Eye (tissue), 1 donor: ENCODE measurements around the gene LSM12.
"Not testable (repeated sequence)": the region's sequence is repeated elsewhere in the genome, so short reads cannot be mapped to it uniquely, and the experiment has no call there.

Experiments used
- DNase-seq: peaks from one replicate; pipeline ENCODE4 v3.0.0-alpha.2; 2015

The LSM12 gene

GRCh38 chr17:44066204-44066930 lies at the start of gene LSM12:
LSM12 (minus strand) TSS chr17:44066671; CDS start chr17:44066587, 84 bp downstream.
- peak; percentile 96 for DNase-seq

DNA sequence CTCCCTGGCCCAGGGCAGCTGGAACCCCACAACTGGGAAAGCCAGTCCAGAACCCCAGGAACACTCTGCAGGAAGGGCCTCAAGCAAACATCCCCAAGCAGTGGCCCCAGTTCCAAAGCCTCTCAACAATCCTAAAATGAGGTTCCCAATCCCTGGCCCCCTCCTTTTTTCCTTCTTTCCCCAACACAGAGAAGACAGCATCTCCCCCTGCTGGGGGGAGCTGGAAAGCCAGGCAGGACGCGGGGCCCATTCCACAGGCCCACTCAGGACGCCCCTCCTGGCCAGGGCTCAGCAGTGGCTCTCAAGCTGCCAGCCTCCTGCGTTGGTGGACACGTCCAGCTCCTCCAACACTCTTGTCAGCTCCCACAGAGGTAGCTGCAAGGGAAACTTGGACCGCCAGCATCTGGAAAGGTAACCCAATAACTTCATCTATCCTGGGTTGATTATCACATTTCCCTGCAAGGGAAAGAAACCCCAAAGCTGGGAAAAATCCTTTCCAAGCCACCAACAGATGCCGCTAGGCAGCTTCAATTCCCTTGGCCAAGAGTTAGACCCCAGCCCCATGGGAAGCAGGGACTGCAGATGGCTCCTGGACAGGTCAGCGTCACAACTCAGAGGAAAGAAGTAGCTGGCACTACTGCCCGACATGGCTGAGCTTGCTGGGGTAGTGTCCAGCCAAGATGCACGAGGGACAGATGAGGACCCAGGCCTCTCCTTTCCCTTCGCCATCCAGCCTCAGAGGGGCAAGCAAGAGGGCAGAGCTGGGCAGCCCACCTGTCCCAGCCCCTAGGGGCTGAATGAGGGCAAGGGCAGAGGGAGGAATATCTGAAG lies 49.3 kb upstream of the LSM12 start:
- peak; percentile 52 for DNase-seq

GRCh38 chr17:44113868-44114840 lies 47.7 kb upstream of the LSM12 start:
- no peak for DNase-seq

DNA sequence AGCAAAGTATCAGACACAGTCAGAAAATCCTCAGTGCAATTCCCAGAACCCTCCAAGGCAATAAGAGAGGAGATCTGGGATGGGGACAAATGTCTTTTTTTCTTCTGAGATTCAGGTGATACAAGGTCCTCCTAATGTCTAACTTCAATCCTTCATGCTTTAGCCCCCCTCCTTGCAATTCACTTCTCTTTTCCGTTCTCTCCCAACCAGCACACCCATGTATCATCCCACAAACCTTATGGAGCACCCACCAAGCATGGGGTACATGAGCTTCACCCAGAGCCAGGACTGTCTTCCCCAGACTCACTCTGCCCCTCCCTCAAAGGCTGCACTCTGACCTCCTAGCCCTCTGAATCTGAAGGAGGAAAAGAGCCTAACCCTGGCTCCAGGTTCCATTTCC lies 46.9 kb upstream of the LSM12 start:
- no peak for DNase-seq

GRCh38 chr17:44112284-44113280 lies 46.1 kb upstream of the LSM12 start:
- DNase-seq: no peak

DNA sequence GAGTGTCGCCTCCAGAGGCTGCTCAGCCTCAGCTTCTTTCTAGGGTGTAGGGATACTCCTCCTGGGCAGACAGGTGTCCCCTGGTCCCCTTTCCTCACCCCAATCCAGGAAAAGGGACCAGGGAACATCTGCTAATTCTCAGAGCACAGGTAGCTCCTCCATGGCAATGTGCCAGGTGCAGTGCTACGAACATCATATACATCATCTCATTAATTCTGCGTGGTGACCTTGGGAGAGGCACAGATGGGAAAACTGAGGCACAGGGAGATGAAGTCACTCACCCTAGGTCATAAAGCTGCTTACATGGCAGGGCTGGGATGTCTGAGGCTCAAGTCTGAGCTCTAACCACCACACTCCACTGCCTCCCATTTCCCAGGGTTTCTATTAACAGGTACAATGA lies 45.3 kb upstream of the LSM12 start:
- DNase-seq: no peak

DNA sequence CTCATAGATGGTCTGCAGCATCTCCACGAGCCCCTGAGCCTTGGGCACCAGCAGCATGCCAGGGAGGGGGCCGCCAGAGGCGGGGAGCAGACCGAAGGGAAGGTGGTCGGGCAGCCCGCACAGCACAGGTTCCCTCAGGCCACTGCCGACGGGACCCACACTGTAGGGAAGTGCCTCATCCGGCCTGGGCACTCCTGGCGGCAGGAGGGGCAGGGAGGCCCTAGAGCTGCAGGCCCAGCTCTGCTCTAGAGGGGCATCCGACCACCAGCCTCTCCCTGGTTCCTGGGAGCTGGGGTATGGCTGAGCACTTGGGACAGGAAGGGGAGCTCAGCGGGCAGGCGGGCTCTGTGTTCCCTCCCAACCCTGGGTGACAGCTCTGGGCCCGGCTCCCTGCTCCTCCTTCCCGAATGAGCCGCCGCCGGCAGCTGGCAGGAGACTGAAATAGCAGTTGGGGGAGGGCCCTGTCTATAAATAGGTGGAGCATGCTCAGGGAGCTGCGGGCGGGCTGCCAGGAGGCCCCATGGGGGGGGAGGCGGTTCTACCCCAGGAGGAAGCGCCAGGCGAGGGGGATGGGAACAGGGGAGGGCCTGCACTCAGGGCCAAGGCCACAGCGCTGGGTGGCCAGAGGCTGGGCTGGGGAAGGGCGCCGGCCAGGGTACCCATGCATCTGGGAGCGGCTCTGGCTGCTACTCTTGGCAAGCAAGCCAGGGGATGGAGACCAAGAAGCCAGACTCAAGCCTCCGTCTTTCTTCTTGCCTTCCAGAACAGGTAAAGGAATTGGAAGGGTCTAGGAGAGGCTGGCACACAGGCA lies 44.6 kb upstream of the LSM12 start:
- peak; percentile 94 for DNase-seq

DNA sequence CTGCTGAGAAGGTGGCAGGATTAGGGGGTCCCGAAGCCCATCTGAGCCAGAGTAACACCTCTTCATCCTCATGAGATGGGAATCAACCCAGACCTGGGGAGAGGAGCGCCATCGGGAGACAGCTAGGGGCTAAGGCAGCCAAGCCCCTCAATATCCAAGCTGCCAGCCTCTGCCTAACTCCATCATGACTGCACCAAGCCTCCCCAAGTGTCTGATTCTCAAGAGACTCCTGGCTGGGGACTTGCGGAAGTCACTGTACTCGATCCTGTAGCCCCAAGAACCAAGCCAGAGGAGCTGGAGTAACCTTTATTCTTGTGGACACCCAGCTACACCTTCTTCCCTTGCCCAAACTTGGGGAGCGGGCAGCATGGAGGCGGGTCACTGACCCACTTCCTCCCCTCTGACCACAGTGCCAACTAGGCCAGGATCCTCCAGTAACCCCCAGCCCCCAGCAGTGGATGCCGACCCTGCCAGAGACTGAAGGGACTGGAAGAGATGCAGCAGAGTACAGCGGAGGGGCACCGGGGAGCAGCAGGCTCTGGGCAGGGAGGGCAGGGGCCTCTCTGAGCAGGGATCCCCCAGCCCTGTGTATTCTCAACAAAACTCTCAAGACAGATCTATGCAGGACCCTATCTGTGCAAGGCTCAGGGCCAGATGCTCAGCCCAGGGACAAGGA lies 43.7 kb upstream of the LSM12 start:
- no peak for DNase-seq

DNA sequence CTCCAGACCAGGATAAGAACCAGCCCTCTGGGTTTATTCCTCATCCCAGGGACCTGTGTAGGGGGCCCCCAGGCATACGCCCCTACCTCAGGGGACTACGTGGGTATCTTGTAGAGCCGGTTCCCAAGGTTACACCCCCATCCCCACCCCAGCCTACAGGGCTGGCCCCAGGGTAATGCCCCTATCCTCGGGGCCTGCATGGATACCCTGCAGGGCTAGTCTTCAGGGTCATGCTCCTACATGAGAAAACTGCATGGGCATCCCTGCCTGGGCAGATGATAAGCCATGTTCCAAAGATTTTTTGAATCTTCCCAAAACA lies 42.8 kb upstream of the LSM12 start:
- DNase-seq: no peak

GRCh38 chr17:44108440-44109311 lies 42.2 kb upstream of the LSM12 start:
- peak; percentile 35 for DNase-seq

DNA sequence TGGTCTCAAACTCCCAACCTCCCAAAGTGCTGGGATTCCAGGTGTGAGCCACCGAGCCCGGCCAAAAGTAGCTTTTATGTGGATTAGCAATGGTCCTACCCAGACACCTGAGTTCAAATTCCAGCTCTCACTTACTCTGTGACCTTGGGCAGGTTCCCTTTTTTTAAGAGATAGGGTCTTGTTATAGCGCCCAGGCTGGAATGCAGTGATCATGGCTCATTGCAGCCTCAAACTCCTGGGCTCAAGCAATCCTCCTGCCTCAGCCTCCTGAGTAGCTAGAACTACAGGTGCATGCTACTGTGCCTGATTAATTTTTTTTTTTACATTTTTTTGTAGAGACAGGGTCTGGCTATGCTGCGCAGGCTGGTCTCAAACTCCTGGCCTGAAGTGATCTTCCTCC lies 40.3 kb upstream of the LSM12 start:
- DNase-seq: no peak

- DNase-seq: peak; percentile 60
Observed at GRCh38 chr17:44105941-44106340, 39.5 kb upstream of the LSM12 start.

- DNase-seq: no peak
Observed at GRCh38 chr17:44105483-44105882, 39.0 kb upstream of the LSM12 start.

DNA sequence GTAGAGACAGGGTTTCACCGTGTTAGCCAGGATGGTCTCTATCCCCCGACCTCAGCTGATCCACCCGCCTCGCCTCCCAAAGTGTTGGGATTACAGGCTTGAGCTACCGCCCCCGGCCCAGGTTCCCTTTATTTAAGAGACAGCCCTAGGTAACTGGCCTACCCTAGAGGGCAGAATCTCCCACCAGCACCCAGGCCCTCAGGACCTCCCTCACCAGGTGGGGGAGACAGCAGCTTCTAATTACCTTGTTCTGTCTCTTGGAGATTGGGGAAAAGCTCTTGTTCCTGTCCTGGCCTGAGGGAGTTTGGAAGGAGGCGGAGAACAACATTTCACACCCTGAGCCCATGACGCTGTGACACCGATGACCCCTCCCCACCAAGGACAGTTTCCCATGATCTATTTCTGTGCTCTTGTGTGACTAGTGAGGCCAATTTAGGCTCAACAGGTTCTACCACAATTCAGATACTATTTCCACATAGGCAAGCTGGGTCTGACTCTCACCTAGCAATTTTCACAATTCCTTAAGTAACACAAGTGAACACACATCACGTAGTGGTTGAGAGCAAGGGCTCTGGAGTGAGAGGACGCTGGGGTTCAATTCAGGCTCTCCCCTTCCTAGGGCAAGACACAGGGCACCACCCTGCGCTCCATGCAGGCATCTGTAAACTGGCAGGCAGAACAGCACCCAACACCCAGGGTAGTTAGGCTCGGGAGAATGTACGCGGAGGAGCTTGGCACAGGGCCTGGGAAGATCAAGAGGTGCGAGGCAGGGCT lies 36.6 kb upstream of the LSM12 start:
- DNase-seq: no peak

DNA sequence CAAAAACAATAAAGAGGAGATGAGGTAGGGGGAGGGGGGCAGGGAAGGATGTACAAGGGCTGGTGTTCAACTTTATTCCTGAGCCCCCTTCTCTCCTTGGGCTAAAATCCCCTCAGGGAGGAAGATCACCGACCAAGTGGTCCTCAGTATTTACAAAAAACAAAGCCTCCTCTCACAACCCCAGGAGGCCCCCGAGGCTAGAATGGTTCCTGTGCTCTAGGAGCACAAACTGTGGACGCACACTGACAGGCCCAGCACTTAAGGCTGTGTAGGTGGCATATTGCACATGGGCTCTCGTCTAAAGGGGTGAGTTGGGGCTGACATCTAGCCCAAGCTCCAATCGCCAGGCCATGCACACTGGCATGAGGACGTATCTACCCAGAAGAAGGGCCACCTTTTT lies 35.4 kb upstream of the LSM12 start:
- DNase-seq: not testable (repeated sequence)

DNA sequence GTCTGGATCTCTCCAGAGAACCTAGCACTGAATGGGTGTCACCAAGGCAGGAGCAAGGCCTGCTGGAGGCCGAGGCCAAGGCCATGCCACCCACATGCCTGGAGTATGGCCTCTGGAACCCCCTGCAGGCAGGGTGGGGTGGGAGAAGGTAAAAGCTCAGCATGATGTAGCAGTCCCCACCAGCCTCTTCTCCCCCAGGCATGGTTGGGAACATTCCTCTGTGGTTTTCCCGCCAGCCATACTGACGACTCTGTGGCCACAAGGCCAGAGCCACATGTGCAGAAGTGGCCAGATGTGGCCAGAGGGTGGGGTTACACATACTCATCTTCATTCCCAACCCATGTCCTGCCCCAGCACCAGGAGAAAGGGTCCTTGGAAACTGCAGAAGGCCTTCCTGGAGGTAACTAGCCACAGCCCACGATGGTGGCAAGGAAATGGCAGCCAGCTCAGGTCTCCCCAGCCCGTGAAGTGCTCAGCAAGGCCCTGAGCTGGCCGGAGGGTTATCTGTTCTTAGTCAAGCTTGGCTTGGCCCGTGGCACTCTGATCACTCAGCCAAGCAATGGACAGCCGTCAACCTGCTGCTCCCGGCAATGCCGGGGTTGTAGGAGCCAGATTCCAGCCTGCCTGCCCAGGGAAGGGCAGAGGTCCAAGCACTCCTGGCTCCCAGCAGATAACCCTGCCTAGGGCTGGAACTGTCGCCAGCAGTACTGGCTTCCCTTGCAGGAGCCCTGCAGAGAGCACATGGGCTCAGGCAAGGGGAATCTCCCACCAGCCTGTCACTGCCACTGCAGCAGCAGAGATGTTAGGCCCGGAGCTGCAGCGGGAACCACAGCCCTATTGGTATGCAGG lies 30.9 kb upstream of the LSM12 start:
- DNase-seq: no peak

DNA sequence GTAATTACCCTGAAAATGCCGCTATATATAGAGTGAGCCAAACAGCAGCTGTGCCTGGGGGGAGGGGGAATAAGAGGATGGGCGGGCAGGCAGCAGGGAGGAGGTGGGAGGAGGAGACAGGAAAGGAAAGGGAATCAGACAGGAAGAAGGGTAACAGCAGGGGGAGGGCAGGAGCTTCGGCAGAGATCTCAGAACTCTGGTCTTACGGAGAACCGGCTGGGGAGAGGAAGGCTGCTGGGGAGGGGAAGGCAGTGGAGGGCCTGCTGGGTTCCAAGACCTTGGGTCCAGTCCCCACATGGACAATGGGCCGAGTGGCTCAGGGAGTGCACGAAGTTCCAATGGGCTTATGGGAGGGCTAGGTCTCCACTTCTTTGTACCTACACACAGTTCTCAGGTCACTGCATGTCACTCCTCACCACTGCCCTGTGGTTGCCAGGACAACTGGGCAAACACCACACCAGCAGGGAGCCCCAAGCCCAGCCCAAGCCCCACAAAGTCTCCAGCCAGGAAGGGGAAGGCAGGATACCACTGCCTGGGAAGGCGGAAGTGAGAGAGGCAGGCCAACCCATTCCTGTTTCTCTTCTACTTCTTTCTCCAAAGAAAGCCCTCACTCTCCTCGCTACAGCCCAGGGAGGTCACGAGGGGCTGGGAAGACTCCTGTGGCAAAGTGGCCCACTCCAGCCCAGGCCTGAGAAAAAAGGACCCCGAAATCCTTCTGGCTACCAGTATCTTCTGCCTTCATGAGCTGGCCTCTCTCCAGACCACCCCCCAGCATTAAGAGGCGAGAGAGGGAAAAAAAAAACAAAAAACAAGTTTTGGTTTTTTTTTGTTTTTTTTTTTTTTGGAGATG lies 29.4 kb upstream of the LSM12 start:
- DNase-seq: peak; percentile 94
